Activated T-cell treated with anti-CD3 and anti-CD28 coated beads, Interleukin-2, amount 50 U/mL, for 4 hours (primary cell): ENCODE results near the gene SERTAD2. TPM values are rescaled to one million over a fixed set of nuclear protein-coding genes. Genes with fewer than 3 reads are reported as not detected.

ENCODE experiments used
- ATAC-seq, 2 donors: fragments of 200-7000 bp; cut with Tn5 transposase; one replicate each; pipeline ENCODE4 v1.10.0; 2021
- DNase-seq: peaks from one replicate; pipeline ENCODE4 v3.0.0-alpha.2; 2020
- H3K27me3 Mint-ChIP-seq: one replicate; pipeline ENCODE4 v1.8.0; 2021; ENCODE audit warnings: low read depth, mixed read lengths
- H3K36me3 Mint-ChIP-seq: one replicate; pipeline ENCODE4 v1.8.0; 2022; ENCODE audit warnings: mixed read lengths; ENCODE audit not compliant: insufficient read depth
- H3K4me1 Mint-ChIP-seq: one replicate; pipeline ENCODE4 v1.8.0; 2021; ENCODE audit warnings: low read depth, mixed read lengths
- H3K4me3 Mint-ChIP-seq: one replicate; pipeline ENCODE4 v1.8.0; 2021; ENCODE audit warnings: mild to moderate bottlenecking, moderate library complexity, mixed read lengths
- H3K9me3 Mint-ChIP-seq: one replicate; pipeline ENCODE4 v1.8.0; 2021; ENCODE audit warnings: mixed read lengths
- total RNA-seq, 3 donors: library from RNA; stranded (reverse); gene quantifications; one replicate each; pipeline ENCODE4 v1.2.1, GENCODE V29; 2021

Gene SERTAD2
- total RNA-seq, 3 donors from 2014 or later = 10.5 to 14.2 (median 12.7) TPM

GRCh38 chr2:64683771-64684510 lies 30.2 kb upstream of the SERTAD2 start:
- Mint-ChIP-seq H3K36me3 (no peaks in the 10 kb centered on the region), H3K9me3 (no peaks in the 10 kb centered on the region), H3K4me1 (peaks cover 22% of the 10 kb centered on the region), H3K27me3 (no peaks in the 10 kb centered on the region), H3K4me3 (no peak overlapping the region)
- DNase-seq = no peak
- ATAC-seq = no peak

- DNase-seq = no peak
- H3K4me3 Mint-ChIP-seq = no peak overlapping the region
- peaks cover 32% of the 10 kb centered on the region for H3K4me1 Mint-ChIP-seq
- no peak for ATAC-seq
- no peaks in the 10 kb centered on the region for H3K36me3 Mint-ChIP-seq
- H3K9me3 Mint-ChIP-seq = no peaks in the 10 kb centered on the region
- no peaks in the 10 kb centered on the region for H3K27me3 Mint-ChIP-seq
Measured at GRCh38 chr2:64681479-64681967, 27.8 kb upstream of the SERTAD2 start.

GRCh38 chr2:64679673-64680425 lies 26.1 kb upstream of the SERTAD2 start:
- no peak overlapping the region for H3K4me3 Mint-ChIP-seq
- DNase-seq (no peak), ATAC-seq (no peak)

GRCh38 chr2:64678771-64679590 lies 25.3 kb upstream of the SERTAD2 start:
- Mint-ChIP-seq H3K36me3 (no peaks in the 10 kb centered on the region), H3K9me3 (no peaks in the 10 kb centered on the region), H3K4me3 (no peak overlapping the region), H3K4me1 (peaks cover 38% of the 10 kb centered on the region), H3K27me3 (no peaks in the 10 kb centered on the region)
- DNase-seq = no peak
- ATAC-seq = no peak

More at GRCh38 chr2:64679673-64680425, 26.1 kb upstream of the SERTAD2 start:
- peaks cover 38% of the 10 kb centered on the region for H3K4me1 Mint-ChIP-seq
- no peaks in the 10 kb centered on the region for H3K27me3 Mint-ChIP-seq
- no peaks in the 10 kb centered on the region for H3K9me3 Mint-ChIP-seq
- no peaks in the 10 kb centered on the region for H3K36me3 Mint-ChIP-seq

- ATAC-seq = no peak
- no peaks in the 10 kb centered on the region for H3K9me3 Mint-ChIP-seq
Measured at GRCh38 chr2:64677530-64677929, 23.8 kb upstream of the SERTAD2 start.

GRCh38 chr2:64675860-64676259 lies 22.1 kb upstream of the SERTAD2 start:
- ATAC-seq (peak; percentile 100), DNase-seq (peak; percentile 69)
- Mint-ChIP-seq H3K9me3 (no peaks in the 10 kb centered on the region), H3K36me3 (no peaks in the 10 kb centered on the region), H3K27me3 (no peaks in the 10 kb centered on the region), H3K4me3 (no peak overlapping the region), H3K4me1 (peaks cover 33% of the 10 kb centered on the region)

More at GRCh38 chr2:64677530-64677929, 23.8 kb upstream of the SERTAD2 start:
- Mint-ChIP-seq H3K36me3 (no peaks in the 10 kb centered on the region), H3K4me3 (no peak overlapping the region), H3K4me1 (peaks cover 38% of the 10 kb centered on the region), H3K27me3 (no peaks in the 10 kb centered on the region)
- no peak for DNase-seq

- Mint-ChIP-seq H3K4me1 (peaks cover 19% of the 10 kb centered on the region), H3K36me3 (no peaks in the 10 kb centered on the region), H3K9me3 (no peaks in the 10 kb centered on the region), H3K4me3 (no peak overlapping the region), H3K27me3 (no peaks in the 10 kb centered on the region)
- DNase-seq = no peak
- no peak for ATAC-seq
Measured at GRCh38 chr2:64672708-64673107, 19.0 kb upstream of the SERTAD2 start.

- Mint-ChIP-seq H3K9me3 (no peaks in the 10 kb centered on the region), H3K36me3 (no peaks in the 10 kb centered on the region), H3K27me3 (no peaks in the 10 kb centered on the region), H3K4me3 (no peak overlapping the region), H3K4me1 (peaks cover 27% of the 10 kb centered on the region)
- no peak for ATAC-seq
- DNase-seq = no peak
Measured at GRCh38 chr2:64670047-64670446, 16.3 kb upstream of the SERTAD2 start.

- H3K4me1 Mint-ChIP-seq = peaks cover 28% of the 10 kb centered on the region
- DNase-seq = no peak
- ATAC-seq = no peak
Measured at GRCh38 chr2:64669288-64669687, 15.6 kb upstream of the SERTAD2 start.

GRCh38 chr2:64668542-64668941 lies 14.8 kb upstream of the SERTAD2 start:
- no peak for DNase-seq
- H3K27me3 Mint-ChIP-seq = no peaks in the 10 kb centered on the region
- no peaks in the 10 kb centered on the region for H3K9me3 Mint-ChIP-seq
- H3K4me3 Mint-ChIP-seq = no peak overlapping the region
- H3K4me1 Mint-ChIP-seq = peaks cover 34% of the 10 kb centered on the region
- H3K36me3 Mint-ChIP-seq = no peaks in the 10 kb centered on the region
- no peak for ATAC-seq

More at GRCh38 chr2:64669288-64669687, 15.6 kb upstream of the SERTAD2 start:
- Mint-ChIP-seq H3K4me3 (no peak overlapping the region), H3K9me3 (no peaks in the 10 kb centered on the region), H3K36me3 (no peaks in the 10 kb centered on the region), H3K27me3 (no peaks in the 10 kb centered on the region)

GRCh38 chr2:64667535-64667934 lies 13.8 kb upstream of the SERTAD2 start:
- Mint-ChIP-seq H3K9me3 (no peaks in the 10 kb centered on the region), H3K36me3 (no peaks in the 10 kb centered on the region), H3K27me3 (no peaks in the 10 kb centered on the region), H3K4me1 (peaks cover 37% of the 10 kb centered on the region), H3K4me3 (no peak overlapping the region)
- ATAC-seq = no peak
- no peak for DNase-seq

- Mint-ChIP-seq H3K4me3 (no peak overlapping the region), H3K27me3 (no peaks in the 10 kb centered on the region), H3K36me3 (no peaks in the 10 kb centered on the region), H3K4me1 (peaks cover 40% of the 10 kb centered on the region), H3K9me3 (no peaks in the 10 kb centered on the region)
- DNase-seq = no peak
- ATAC-seq = peak in 1 of 2 donors; percentile 58
Measured at GRCh38 chr2:64666810-64667438, 13.2 kb upstream of the SERTAD2 start.

- no peaks in the 10 kb centered on the region for H3K36me3 Mint-ChIP-seq
- DNase-seq (no peak), ATAC-seq (no peak)
- no peaks in the 10 kb centered on the region for H3K9me3 Mint-ChIP-seq
- peaks cover 45% of the 10 kb centered on the region for H3K4me1 Mint-ChIP-seq
- H3K4me3 Mint-ChIP-seq = no peak overlapping the region
- no peaks in the 10 kb centered on the region for H3K27me3 Mint-ChIP-seq
Measured at GRCh38 chr2:64665709-64666108, 12.0 kb upstream of the SERTAD2 start.

GRCh38 chr2:64663402-64663801 lies 9.7 kb upstream of the SERTAD2 start:
- Mint-ChIP-seq H3K36me3 (no peaks in the 10 kb centered on the region), H3K9me3 (no peaks in the 10 kb centered on the region), H3K4me3 (no peak overlapping the region), H3K27me3 (no peaks in the 10 kb centered on the region), H3K4me1 (peaks cover 58% of the 10 kb centered on the region)
- DNase-seq (no peak), ATAC-seq (no peak)
